NCI-H1436 treated with DMSO at 0.1 percent for 48 hours (cell line): ENCODE data around the gene CSPG4.
"Not testable (repeated sequence)": the region's sequence is repeated elsewhere in the genome, so short reads cannot be mapped to it uniquely, and the experiment has no call there.

Experiments
- DNase-seq: peaks from one replicate; lab custom pipeline; 2025; lab: John Stamatoyannopoulos, UW

Gene CSPG4

GRCh38 chr15:75703440-75704262 is 9.0 kb downstream of the CSPG4 start:
- not testable (repeated sequence) for DNase-seq

DNA sequence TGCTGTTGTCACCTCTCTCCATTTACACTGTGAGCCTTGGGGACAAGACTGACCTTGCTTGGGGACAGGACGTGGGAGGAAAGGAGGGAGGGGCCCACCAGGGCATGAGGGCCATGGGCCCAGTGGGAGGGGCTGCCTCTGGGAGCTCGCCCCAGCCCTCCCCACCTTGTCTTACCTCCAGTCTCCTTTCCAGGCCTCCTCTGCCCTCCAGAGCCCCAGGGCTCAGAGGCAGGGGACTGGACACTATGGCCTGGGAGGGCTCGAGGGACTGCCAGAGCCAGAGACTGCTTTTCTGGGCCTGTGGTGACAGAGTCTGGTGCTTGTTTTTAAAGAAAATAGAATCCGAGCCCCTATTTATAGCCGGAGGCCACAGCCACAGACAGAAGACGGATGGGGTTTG is 10.2 kb downstream of the CSPG4 start:
- DNase-seq = no peak

DNA sequence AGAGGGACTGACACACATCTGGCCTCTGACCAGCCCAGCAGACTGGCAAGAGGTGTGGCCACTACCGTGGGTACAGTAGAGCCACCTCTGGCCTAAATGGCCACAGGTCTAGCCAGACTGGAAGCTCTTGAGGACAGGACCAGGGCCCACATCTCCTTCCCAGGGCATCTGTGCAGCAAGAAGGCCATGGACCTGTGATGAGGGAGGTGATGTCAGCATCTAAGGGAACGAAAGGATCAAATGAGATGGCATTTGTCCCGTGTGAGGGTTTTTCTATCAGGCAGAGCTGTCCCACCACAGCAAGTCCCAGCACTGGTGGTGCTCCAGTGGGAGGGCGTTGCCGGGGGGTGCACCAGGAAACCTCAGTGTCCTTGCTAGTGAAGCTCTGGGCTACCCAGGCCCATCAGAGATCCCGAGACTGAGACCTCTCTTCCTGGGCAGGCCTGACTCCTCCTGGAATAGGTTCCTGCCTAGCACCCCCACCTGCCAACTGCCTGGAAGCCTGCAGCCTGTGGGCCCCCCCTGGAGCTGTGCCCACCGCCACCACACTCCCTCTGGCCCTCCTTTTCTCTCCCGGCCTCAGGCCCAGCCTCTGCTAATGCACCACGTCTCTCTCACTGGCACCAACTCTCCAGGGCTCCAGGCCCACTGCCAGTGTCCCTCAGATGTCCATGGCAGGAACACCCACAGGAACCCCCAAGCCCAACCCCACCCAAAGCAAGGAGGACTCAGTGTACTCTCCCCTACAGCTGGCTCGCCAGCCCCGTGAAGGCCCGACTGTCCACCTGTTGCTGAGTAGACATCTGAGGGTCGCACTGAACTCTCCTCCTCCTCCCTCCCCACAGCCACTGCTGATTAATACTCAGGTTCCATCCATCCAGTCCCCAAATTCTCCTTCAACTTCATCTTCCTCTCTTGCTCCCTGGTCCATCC is 11.3 kb downstream of the CSPG4 start:
- DNase-seq = not testable (repeated sequence)

GRCh38 chr15:75699961-75700874 is 12.4 kb downstream of the CSPG4 start:
- DNase-seq = not testable (repeated sequence)

DNA sequence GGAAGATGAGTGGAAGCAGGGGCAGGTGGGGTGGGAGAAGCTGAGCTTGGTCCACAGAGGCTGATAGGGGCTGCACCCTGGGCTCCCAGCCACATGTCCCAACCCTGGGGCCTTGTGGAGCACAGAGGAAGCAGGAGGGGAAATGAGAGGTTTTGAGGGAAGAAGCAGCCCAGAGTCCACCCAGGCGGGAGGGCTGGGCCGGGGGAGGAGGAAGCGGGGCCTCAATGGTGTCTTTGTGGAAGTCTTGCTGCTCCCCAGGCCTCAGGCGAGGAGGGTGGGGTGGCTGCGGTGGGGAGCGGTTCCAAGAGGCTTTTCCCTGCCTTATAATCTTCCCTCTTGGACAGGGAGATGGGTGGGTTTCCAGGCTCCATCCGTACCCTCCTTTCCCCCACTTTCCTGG is 13.1 kb downstream of the CSPG4 start:
- DNase-seq = not testable (repeated sequence)

- not testable (repeated sequence) for DNase-seq
Measured at GRCh38 chr15:75697974-75698747, 14.5 kb downstream of the CSPG4 start.

GRCh38 chr15:75697523-75697922 is 15.1 kb downstream of the CSPG4 start:
- no peak for DNase-seq

DNA sequence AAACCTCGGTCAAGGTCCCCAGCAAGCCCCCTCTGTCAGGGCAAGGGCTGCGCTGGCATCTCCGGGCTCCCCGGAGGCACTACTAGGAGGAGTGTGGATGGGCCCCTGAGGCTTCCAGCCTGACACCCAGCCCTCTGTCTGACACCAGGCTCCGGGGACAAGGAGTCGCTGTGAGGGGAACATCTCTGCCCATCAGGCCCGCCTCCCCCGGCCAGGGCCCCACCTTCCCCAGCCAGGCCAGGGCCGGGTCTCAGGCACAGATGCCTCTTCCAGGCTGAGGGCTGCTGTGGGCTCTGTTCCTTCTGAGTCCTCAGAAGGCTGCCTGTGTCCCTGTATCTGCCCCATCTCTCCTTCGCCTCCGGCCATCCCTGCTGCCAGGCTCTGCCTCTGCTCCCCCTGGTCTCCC is 15.8 kb downstream of the CSPG4 start:
- no peak for DNase-seq

- no peak for DNase-seq
Measured at GRCh38 chr15:75696311-75696720, 16.3 kb downstream of the CSPG4 start.

- no peak for DNase-seq
Measured at GRCh38 chr15:75695634-75696310, 16.9 kb downstream of the CSPG4 start.

DNA sequence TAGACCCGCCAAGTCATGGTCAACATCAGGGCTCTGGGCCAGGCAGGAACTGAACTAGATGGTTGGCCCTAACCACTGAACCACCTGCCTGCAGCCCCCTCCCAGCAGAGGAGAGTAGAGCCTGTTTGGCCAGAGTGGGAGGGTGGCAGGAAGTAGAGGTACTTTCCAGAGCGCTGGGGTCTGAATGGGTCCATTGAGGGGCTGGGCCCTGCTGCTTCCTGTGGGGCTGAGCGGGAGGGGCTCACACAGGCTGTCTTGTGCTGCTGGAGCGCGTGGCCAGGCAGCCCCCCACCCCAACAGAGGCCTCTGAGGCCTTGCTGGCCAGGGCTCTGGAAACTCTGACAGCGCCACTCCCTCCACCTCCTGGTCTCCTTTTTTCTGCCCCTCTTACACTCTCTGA is 17.4 kb downstream of the CSPG4 start:
- no peak for DNase-seq

GRCh38 chr15:75694241-75695182 is 18.1 kb downstream of the CSPG4 start:
- DNase-seq = no peak

DNA sequence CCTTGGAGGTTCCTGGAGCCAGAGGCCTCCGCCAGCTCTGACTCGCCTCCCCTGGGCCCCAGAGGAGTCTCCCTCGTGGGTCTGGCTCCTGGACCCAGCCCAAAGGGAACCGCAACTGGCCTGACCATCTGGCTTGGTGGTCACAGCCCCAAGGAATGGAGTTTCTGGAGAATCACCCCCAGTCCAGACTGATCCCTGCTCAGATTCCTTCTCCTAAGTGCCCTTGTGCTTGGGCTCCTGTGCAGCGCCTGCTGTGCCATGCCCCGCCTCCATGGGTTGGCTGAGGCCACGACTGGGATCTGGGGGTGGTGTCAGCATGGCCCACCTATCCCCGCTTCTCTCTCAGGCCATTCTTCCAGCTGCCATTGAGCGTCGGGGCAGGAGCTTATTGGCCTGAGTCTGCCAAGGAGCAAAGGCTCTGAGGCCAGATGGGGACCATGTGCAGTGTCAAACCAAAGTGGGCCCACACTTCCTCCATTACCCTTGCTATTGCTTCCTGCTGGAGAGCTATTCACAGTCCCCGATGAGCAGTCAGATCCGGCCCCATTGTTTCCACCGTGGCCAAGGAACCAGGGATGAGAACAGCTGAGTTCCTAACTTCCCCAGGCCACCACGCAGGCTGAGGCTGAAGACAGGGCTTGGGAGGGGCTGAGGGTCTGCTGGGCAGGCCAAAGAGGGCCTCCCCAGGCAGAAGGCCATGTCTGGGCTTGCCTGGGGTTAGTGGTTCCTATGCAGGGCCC is 19.0 kb downstream of the CSPG4 start:
- no peak for DNase-seq

GRCh38 chr15:75693028-75693427 is 19.6 kb downstream of the CSPG4 start:
- DNase-seq = not testable (repeated sequence)

DNA sequence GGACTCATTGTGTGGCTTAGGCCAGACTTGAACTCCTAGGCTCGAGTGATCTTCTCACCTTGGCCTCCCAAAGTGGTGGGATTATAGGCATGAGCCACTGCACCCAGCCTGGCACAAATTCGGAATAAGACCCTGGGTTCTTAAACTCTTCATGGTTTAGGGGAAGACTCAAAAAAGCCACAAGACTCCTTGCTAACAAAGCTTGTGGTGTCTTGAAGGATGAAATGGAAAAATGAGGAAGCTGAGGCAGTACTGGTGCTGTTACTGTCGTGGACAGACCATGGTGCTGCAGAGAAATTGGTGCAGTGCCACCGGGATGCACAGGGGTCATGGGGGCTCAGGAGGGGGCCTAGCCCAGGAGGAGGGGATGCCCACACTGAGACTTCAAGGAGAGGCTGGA is 20.3 kb downstream of the CSPG4 start:
- DNase-seq = not testable (repeated sequence)

DNA sequence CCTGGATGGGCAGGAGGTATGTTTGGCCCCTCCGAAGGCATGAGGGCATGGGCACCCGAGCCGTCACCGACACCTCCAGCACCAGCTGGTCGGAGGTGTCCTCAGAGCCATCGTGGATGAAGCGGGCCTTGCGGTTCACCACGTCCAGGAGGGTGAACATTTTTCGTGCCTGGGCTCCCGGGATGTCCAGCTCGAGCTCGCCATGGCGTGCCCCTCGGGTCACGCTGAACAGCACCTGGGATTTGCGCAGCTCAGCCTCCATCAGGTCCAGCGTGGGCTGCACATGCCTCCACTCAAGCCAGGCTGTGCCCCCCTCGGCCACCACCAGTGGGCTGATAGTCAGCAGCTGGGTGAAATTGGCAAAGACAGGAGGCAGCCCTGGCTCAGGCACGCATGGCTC is 23.2 kb downstream of the CSPG4 start:
- not testable (repeated sequence) for DNase-seq

GRCh38 chr15:75688831-75689230 is 23.8 kb downstream of the CSPG4 start:
- no peak for DNase-seq

- no peak for DNase-seq
Measured at GRCh38 chr15:75688278-75688557, 24.4 kb downstream of the CSPG4 start.
